ENCODE results near the gene SEMA4D.
A peak's percentile ranks its signal among the peaks of the same experiment; 100 is the strongest.
"Not testable (repeated sequence)": the region's sequence is repeated elsewhere in the genome, so short reads cannot be mapped to it uniquely, and the experiment has no call there.

SEMA4D gene

DNA sequence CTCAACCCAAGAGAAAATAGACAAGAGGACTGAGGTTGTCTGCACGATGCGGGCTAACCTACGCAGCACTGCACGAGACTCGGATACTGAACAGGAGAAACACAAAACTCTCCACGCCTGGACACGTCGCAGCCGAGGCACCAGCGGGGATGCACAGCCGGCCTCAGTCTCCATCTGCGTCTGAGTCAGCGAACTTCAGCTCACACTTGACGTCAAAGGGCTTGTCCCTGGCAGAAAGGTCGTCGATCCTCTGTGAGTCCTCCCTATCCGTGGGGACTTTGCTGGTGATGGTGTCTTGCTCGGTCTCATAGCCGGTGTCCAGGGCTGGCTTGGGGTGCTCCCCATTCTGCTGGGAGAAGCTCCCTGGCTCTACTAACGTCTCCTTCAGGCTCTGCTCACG is 119.4 kb downstream of the SEMA4D start:
- no peak overlapping the region for H3K27ac ChIP-seq (ENCODE audit: low read depth, low read length)
- H3K27me3 ChIP-seq (ENCODE audit: control insufficient read depth in 5 of 5, insufficient read depth in 4 of 5, low read length in 5 of 5) = no peaks in the 10 kb centered on the region
- H3K9me3 ChIP-seq (ENCODE audit: control insufficient read depth in 5 of 5, low read length in 5 of 5) = no peaks in the 10 kb centered on the region
- no peak overlapping the region for H3K4me3 ChIP-seq (ENCODE audit: low read depth in 1 of 5, low read length in 5 of 5)
- H3K9ac ChIP-seq (ENCODE audit: low read length in 5 of 5) = no peak overlapping the region
- peaks cover 0 to 14% (median 0%) of the 10 kb centered on the region in 5 donors for H3K36me3 ChIP-seq (ENCODE audit: control insufficient read depth in 5 of 5, insufficient read depth in 5 of 5, low read length in 5 of 5)
- H3K4me1 ChIP-seq (ENCODE audit: control insufficient read depth in 5 of 5, insufficient read depth in 5 of 5, low read length in 5 of 5) = peaks cover 0 to 14% (median 11%) of the 10 kb centered on the region in 5 donors

DNA sequence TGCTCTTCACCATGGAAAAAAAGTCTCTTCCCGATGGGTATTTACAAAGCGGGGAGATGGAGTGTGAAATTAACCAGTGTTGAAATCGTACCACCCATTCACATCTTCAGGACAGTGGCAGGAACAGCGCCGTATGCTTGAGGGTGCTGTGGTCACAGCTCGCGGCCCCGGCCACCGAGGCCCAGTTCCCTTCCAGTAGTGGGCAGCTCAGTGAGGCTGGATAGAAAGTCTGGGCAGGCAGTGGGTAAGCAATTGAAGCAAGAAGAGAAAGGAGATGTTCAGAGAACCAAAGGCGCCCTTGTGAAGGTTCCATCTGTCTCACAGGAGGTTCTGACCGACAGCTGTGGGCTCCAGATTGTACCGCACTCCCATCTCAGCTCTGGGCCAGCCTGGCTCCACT is 120.5 kb downstream of the SEMA4D start:
- Histone ChIP-seq H3K9me3 (ENCODE audit: control insufficient read depth in 5 of 5, low read length in 5 of 5) (no peaks in the 10 kb centered on the region), H3K9ac (ENCODE audit: low read length in 5 of 5) (no peak overlapping the region), H3K4me3 (ENCODE audit: low read depth in 1 of 5, low read length in 5 of 5) (no peak overlapping the region), H3K4me1 (ENCODE audit: control insufficient read depth in 5 of 5, insufficient read depth in 5 of 5, low read length in 5 of 5) (peaks cover 0 to 14% (median 11%) of the 10 kb centered on the region in 5 donors), H3K27me3 (ENCODE audit: control insufficient read depth in 5 of 5, insufficient read depth in 4 of 5, low read length in 5 of 5) (no peaks in the 10 kb centered on the region), H3K36me3 (ENCODE audit: control insufficient read depth in 5 of 5, insufficient read depth in 5 of 5, low read length in 5 of 5) (peaks cover 0 to 13% (median 0%) of the 10 kb centered on the region in 5 donors), H3K27ac (ENCODE audit: low read depth, low read length) (no peak overlapping the region)

DNA sequence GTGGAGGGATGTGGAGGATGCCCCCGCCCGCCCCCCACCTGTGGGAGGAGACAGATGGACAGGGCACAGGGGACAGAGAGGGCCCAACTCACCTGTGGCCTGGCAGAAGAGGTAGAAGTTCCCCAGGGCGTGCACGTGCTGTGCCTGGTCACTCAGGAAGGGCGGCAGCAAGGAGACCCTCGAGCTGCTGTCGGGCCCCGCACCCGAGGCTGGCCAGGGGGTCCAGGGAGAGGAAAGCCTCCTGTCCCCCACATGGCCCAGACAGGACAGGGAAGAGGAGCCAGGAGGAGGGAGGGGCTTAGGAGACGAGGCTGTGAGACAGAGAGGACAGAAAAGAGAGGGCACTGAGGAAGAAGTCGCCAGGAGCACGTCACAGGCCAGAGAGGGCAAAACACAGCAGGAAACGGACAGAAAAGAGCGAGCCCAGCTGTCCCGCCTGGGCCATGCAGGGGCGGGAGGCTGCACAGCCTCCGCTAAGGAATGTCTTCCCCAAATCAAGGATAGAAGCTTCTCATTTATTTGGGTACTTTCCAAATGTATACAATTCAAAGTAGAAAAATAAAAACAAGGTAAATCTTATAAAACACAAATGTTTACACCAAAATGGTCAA is 121.1 kb downstream of the SEMA4D start:
- Histone ChIP-seq H3K27me3 (ENCODE audit: control insufficient read depth in 5 of 5, insufficient read depth in 4 of 5, low read length in 5 of 5) (no peaks in the 10 kb centered on the region), H3K36me3 (ENCODE audit: control insufficient read depth in 5 of 5, insufficient read depth in 5 of 5, low read length in 5 of 5) (peaks cover 0 to 13% (median 0%) of the 10 kb centered on the region in 5 donors), H3K4me1 (ENCODE audit: control insufficient read depth in 5 of 5, insufficient read depth in 5 of 5, low read length in 5 of 5) (peaks cover 0 to 14% (median 11%) of the 10 kb centered on the region in 5 donors), H3K9ac (ENCODE audit: low read length in 5 of 5) (no peak overlapping the region), H3K27ac (ENCODE audit: low read depth, low read length) (no peak overlapping the region), H3K9me3 (ENCODE audit: control insufficient read depth in 5 of 5, low read length in 5 of 5) (no peaks in the 10 kb centered on the region), H3K4me3 (ENCODE audit: low read depth in 1 of 5, low read length in 5 of 5) (no peak overlapping the region)

DNA sequence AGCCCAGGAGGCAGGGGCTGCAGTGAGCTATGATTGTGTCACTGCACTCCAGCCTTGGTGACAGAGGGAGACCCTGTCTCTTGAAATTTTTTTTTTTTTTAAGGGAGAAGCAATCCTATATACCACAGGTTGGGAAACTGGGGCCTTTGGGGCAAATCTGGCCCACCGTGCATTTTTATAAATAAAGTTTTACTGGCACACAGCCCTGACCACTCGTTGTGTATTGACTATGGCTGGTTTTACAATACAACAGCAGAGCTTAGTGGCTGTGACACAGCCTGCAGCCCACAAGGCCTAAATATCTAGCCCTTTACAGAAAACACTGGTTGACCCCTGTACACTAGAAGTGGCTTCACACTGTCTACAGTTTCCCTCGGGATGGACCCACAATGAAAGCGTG is 121.6 kb downstream of the SEMA4D start:
- no peak overlapping the region for H3K9ac ChIP-seq (ENCODE audit: low read length in 5 of 5)

DNA sequence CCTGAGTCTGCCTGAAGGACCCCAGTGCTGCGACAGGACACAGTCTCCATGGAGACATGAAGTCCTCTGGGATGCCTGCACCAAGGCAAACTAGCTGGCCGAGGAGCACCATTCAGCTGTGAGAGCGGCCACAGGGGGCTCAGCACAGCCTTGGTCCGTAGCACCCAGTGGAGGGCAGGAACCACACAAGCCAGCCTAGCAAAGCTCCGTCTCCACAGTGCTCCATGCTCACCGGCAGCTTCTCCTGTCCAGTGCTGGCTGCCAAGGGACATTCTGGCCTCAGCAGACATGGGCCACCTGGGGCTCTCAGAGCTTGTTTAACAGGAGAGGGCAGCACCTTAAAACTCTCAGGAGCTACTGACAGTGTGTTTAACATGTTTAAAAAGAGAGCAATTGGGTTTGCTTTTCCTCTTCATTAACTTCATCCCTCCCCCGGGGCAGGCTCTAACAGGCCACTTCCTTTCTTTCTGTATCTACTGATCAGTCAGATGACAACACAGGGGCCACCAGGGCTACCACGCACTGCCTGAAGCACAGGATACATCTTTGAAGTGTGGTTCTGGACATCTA is 122.6 kb downstream of the SEMA4D start:
- peaks cover 0 to 4% (median 0%) of the 10 kb centered on the region in 5 donors for H3K27me3 ChIP-seq (ENCODE audit: control insufficient read depth in 5 of 5, insufficient read depth in 4 of 5, low read length in 5 of 5)
- H3K27ac ChIP-seq (ENCODE audit: low read depth, low read length) = no peak overlapping the region
- peaks cover 0 to 14% (median 11%) of the 10 kb centered on the region in 5 donors for H3K4me1 ChIP-seq (ENCODE audit: control insufficient read depth in 5 of 5, insufficient read depth in 5 of 5, low read length in 5 of 5)

More for the DNA sequence above, 121.6 kb downstream of the SEMA4D start:
- Histone ChIP-seq H3K27me3 (ENCODE audit: control insufficient read depth in 5 of 5, insufficient read depth in 4 of 5, low read length in 5 of 5) (no peaks in the 10 kb centered on the region), H3K4me1 (ENCODE audit: control insufficient read depth in 5 of 5, insufficient read depth in 5 of 5, low read length in 5 of 5) (peaks cover 0 to 14% (median 11%) of the 10 kb centered on the region in 5 donors), H3K4me3 (ENCODE audit: low read depth in 1 of 5, low read length in 5 of 5) (no peak overlapping the region), H3K36me3 (ENCODE audit: control insufficient read depth in 5 of 5, insufficient read depth in 5 of 5, low read length in 5 of 5) (peaks cover 0 to 12% (median 0%) of the 10 kb centered on the region in 5 donors), H3K9me3 (ENCODE audit: control insufficient read depth in 5 of 5, low read length in 5 of 5) (no peaks in the 10 kb centered on the region), H3K27ac (ENCODE audit: low read depth, low read length) (no peak overlapping the region)

DNA sequence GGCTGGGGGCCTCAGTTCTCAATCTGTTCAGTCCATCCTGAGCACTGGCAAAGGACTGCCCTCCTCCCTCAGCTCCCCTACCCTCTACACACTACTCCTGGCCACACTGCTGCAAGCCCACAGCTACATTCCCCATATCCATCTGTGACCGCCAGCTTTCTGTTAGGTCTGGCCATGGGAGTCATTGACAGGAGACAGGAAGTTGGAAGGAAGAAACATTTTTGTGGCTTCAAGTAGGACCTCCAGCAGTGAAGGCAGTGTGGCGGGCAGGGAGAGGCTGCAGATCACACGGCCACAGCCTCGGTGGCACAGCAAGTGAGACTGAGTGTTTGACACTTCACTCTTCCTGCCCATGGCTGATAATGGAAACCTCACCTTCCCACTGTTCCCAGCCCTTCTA is 123.7 kb downstream of the SEMA4D start:
- no peak overlapping the region for H3K27ac ChIP-seq (ENCODE audit: low read depth, low read length)
- no peak overlapping the region for H3K9ac ChIP-seq (ENCODE audit: low read length in 5 of 5)
- peaks cover 0 to 4% (median 0%) of the 10 kb centered on the region in 5 donors for H3K27me3 ChIP-seq (ENCODE audit: control insufficient read depth in 5 of 5, insufficient read depth in 4 of 5, low read length in 5 of 5)
- peaks cover 0 to 8% (median 0%) of the 10 kb centered on the region in 5 donors for H3K36me3 ChIP-seq (ENCODE audit: control insufficient read depth in 5 of 5, insufficient read depth in 5 of 5, low read length in 5 of 5)
- no peak overlapping the region for H3K4me3 ChIP-seq (ENCODE audit: low read depth in 1 of 5, low read length in 5 of 5)
- H3K9me3 ChIP-seq (ENCODE audit: control insufficient read depth in 5 of 5, low read length in 5 of 5) = no peaks in the 10 kb centered on the region
- H3K4me1 ChIP-seq (ENCODE audit: control insufficient read depth in 5 of 5, insufficient read depth in 5 of 5, low read length in 5 of 5) = peaks cover 0 to 11% (median 9%) of the 10 kb centered on the region in 5 donors

More for the DNA sequence above, 122.6 kb downstream of the SEMA4D start:
- Histone ChIP-seq H3K9ac (ENCODE audit: low read length in 5 of 5) (peak overlapping the region in 1 of 5 donors; percentile 37), H3K4me3 (ENCODE audit: low read depth in 1 of 5, low read length in 5 of 5) (no peak overlapping the region), H3K9me3 (ENCODE audit: control insufficient read depth in 5 of 5, low read length in 5 of 5) (no peaks in the 10 kb centered on the region), H3K36me3 (ENCODE audit: control insufficient read depth in 5 of 5, insufficient read depth in 5 of 5, low read length in 5 of 5) (peaks cover 0 to 11% (median 0%) of the 10 kb centered on the region in 5 donors)

DNA sequence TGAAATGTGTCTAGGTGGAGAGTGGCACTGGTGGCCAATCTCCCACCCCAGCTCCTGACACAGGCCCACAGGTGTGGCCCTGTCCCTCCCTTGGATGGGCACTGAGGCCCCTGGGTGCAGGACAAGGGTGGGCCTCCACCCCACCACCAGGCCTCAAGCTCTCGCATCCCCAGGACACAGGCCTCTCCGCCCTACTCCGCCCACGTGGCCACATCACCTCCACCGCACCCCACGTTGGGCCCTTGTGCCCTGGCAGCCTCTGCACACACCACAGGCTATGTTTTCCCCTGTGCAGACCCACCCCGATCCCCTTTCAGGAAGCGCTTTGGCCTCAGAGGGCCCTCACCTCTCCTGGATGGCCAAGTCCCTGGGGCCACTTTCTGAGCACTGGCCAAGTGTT is 124.9 kb downstream of the SEMA4D start:
- no peak overlapping the region for H3K4me3 ChIP-seq (ENCODE audit: low read depth in 1 of 5, low read length in 5 of 5)
- H3K27ac ChIP-seq (ENCODE audit: low read depth, low read length) = no peak overlapping the region
- peaks cover 0 to 11% (median 9%) of the 10 kb centered on the region in 5 donors for H3K4me1 ChIP-seq (ENCODE audit: control insufficient read depth in 5 of 5, insufficient read depth in 5 of 5, low read length in 5 of 5)
- H3K36me3 ChIP-seq (ENCODE audit: control insufficient read depth in 5 of 5, insufficient read depth in 5 of 5, low read length in 5 of 5) = peaks cover 0 to 4% (median 0%) of the 10 kb centered on the region in 5 donors
- H3K27me3 ChIP-seq (ENCODE audit: control insufficient read depth in 5 of 5, insufficient read depth in 4 of 5, low read length in 5 of 5) = peaks cover 0 to 4% (median 0%) of the 10 kb centered on the region in 5 donors
- no peak overlapping the region for H3K9ac ChIP-seq (ENCODE audit: low read length in 5 of 5)
- no peaks in the 10 kb centered on the region for H3K9me3 ChIP-seq (ENCODE audit: control insufficient read depth in 5 of 5, low read length in 5 of 5)

DNA sequence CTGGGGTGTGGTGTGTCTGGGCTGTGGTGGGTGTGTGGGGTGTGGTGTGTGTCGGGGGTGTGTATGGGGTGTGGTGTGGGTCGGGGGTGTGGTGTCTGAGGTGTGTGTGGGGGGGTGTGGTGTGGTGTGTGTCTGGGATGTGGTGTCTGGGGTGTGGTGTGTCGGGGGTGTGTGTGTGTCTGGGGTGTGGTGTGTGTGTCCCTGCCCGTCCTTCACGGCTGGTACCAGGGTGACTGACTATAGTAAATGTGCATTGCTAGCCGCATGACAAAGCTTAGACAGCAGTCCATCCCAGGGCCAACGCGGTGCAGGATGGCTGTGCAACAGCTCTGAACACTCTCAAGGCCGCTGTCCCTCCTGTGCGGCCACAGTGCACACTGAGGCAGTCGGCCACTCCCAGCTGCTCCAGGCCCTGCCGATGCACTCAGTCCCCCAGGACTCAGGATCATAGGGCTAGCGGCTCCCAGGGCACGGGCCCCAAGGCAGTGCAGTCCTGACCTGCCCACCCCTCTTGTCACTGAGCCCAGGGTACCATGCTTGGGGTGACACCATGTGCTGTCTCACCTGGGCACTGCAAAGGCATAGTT is 125.6 kb downstream of the SEMA4D start:
- Histone ChIP-seq H3K9ac (ENCODE audit: low read length in 5 of 5) (no peak overlapping the region), H3K4me1 (ENCODE audit: control insufficient read depth in 5 of 5, insufficient read depth in 5 of 5, low read length in 5 of 5) (peaks cover 0 to 15% (median 10%) of the 10 kb centered on the region in 5 donors), H3K4me3 (ENCODE audit: low read depth in 1 of 5, low read length in 5 of 5) (no peak overlapping the region), H3K9me3 (ENCODE audit: control insufficient read depth in 5 of 5, low read length in 5 of 5) (no peaks in the 10 kb centered on the region), H3K36me3 (ENCODE audit: control insufficient read depth in 5 of 5, insufficient read depth in 5 of 5, low read length in 5 of 5) (peaks cover 0 to under 1% (median 0%) of the 10 kb centered on the region in 5 donors), H3K27ac (ENCODE audit: low read depth, low read length) (no peak overlapping the region), H3K27me3 (ENCODE audit: control insufficient read depth in 5 of 5, insufficient read depth in 4 of 5, low read length in 5 of 5) (peaks cover 0 to 4% (median 0%) of the 10 kb centered on the region in 5 donors)

DNA sequence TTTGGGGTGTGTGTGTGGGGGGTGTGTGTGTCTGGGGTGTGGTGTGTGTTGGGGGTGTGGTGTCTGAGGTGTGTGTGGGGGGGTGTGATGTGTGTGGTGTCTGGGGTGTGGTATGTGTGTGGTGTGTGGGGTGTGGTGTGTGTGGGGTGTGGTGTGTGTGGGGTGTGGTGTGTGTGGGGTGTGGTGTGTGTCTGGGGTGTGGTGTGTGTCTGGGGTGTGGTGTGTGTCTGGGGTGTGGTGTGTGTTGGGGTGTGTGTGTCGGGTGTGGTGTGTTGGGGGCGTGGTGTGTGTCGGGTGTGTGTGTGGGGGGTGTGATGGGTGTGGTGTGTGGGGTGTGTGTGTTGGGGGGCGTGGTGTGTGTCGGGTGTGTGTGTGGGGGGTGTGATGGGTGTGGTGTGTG is 126.1 kb downstream of the SEMA4D start:
- H3K27me3 ChIP-seq (ENCODE audit: control insufficient read depth in 5 of 5, insufficient read depth in 4 of 5, low read length in 5 of 5); H3K9me3 ChIP-seq (ENCODE audit: control insufficient read depth in 5 of 5, low read length in 5 of 5); H3K36me3 ChIP-seq (ENCODE audit: control insufficient read depth in 5 of 5, insufficient read depth in 5 of 5, low read length in 5 of 5); H3K27ac ChIP-seq (ENCODE audit: low read depth, low read length); H3K9ac ChIP-seq (ENCODE audit: low read length in 5 of 5); H3K4me3 ChIP-seq (ENCODE audit: low read depth in 1 of 5, low read length in 5 of 5): not testable (repeated sequence)
- peaks cover 0 to 15% (median 10%) of the 10 kb centered on the region in 5 donors for H3K4me1 ChIP-seq (ENCODE audit: control insufficient read depth in 5 of 5, insufficient read depth in 5 of 5, low read length in 5 of 5)

DNA sequence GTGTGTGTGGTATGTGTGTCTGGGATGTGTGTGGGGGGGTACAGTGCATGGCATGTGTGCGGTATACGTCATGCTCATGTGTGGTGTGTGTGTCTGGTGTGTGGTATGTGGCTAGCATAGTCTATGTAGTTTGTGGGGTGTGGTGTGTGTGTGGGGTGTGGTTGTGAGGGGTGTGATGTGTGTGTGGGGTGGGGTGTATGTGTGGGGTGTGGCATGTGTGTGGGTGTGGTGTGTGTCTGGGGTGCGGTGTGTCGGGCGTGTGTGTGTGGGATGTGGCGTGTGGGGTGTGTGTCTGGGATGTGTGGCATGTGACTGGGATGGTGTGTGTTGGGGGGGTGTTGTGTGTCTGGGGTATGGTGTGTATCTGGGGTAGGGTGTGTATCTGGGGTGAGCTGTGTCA is 127.3 kb downstream of the SEMA4D start:
- H3K27ac ChIP-seq (ENCODE audit: low read depth, low read length) = no peak overlapping the region
- H3K9ac ChIP-seq (ENCODE audit: low read length in 5 of 5) = no peak overlapping the region
- peaks cover 0 to 13% (median 6%) of the 10 kb centered on the region in 5 donors for H3K4me1 ChIP-seq (ENCODE audit: control insufficient read depth in 5 of 5, insufficient read depth in 5 of 5, low read length in 5 of 5)
- peaks cover 0 to 4% (median 0%) of the 10 kb centered on the region in 5 donors for H3K27me3 ChIP-seq (ENCODE audit: control insufficient read depth in 5 of 5, insufficient read depth in 4 of 5, low read length in 5 of 5)
- H3K4me3 ChIP-seq (ENCODE audit: low read depth in 1 of 5, low read length in 5 of 5) = no peak overlapping the region
- no peaks in the 10 kb centered on the region for H3K9me3 ChIP-seq (ENCODE audit: control insufficient read depth in 5 of 5, low read length in 5 of 5)
- no peaks in the 10 kb centered on the region for H3K36me3 ChIP-seq (ENCODE audit: control insufficient read depth in 5 of 5, insufficient read depth in 5 of 5, low read length in 5 of 5)

All from subcutaneous abdominal adipose tissue (tissue), 5 donors.